WTC11 (cell line): ENCODE results near the gene MCAT. TPM values are rescaled to one million over a fixed set of nuclear protein-coding genes. Genes with fewer than 3 reads are reported as not detected.

ENCODE experiments used
- ATAC-seq: fragments of 200-7000 bp; cut with Tn5 transposase; 2 replicates; pipeline ENCODE4 v1.10.0; 2021; ENCODE audit warnings: mild to moderate bottlenecking, moderate library complexity
- CTCF ChIA-PET: fragments of 300-600 bp; sonication (Branson Sonifier 250); formaldehyde crosslinking; loops from one replicate; lab custom pipeline; 2021; ENCODE audit warnings: antibody characterized with exemption; lab: Charles Lee
- POLR2A ChIA-PET: fragments of 350-600 bp; sonication (Branson Sonifier 250); formaldehyde crosslinking; loops from one replicate; lab custom pipeline; 2021; ENCODE audit warnings: antibody characterized with exemption; lab: Charles Lee
- DNase-seq: peaks from one replicate; pipeline ENCODE4 v3.0.0; 2021; ENCODE audit warnings: low spot score
- H3K27ac Mint-ChIP-seq: 2 replicates; pipeline ENCODE4 v1.8.0; 2021; ENCODE audit warnings: mixed read lengths
- H3K27me3 Mint-ChIP-seq: 2 replicates; pipeline ENCODE4 v1.8.0; 2021; ENCODE audit warnings: low read depth, mild to moderate bottlenecking, moderate library complexity, mixed read lengths
- H3K36me3 Mint-ChIP-seq: 2 replicates; pipeline ENCODE4 v1.8.0; 2021; ENCODE audit warnings: mixed read lengths
- H3K4me1 Mint-ChIP-seq: 2 replicates; pipeline ENCODE4 v1.8.0; 2022; ENCODE audit warnings: mixed read lengths
- H3K4me3 Mint-ChIP-seq: 2 replicates; pipeline ENCODE4 v1.8.0; 2021; ENCODE audit warnings: mild to moderate bottlenecking, moderate library complexity, mixed read lengths
- H3K9me3 Mint-ChIP-seq: 2 replicates; pipeline ENCODE4 v1.8.0; 2021; ENCODE audit warnings: mixed read lengths
- ARID4B ChIP-seq: sonication (generic); formaldehyde crosslinking; IDR thresholded peaks from 2 replicates; pipeline ENCODE4 v1.8.0; 2023; ENCODE audit warnings: missing genetic modification reagents, mild to moderate bottlenecking, borderline replicate concordance
- ATF3 ChIP-seq: sonication (generic); formaldehyde crosslinking; conservative IDR thresholded peaks from 2 replicates; pipeline ENCODE4 v1.8.1; 2022; ENCODE audit warnings: mild to moderate bottlenecking, missing genetic modification reagents
- ELF4 ChIP-seq: sonication (generic); formaldehyde crosslinking; IDR thresholded peaks from 2 replicates; pipeline ENCODE4 v1.8.1; 2022; ENCODE audit warnings: low read depth, mild to moderate bottlenecking, moderate library complexity, missing genetic modification reagents
- FOXK1 ChIP-seq: sonication (generic); formaldehyde crosslinking; IDR thresholded peaks from 2 replicates; pipeline ENCODE4 v1.8.0; 2022; ENCODE audit warnings: mild to moderate bottlenecking, moderate library complexity, missing genetic modification reagents
- GABPB1 ChIP-seq: sonication (generic); formaldehyde crosslinking; IDR thresholded peaks from 2 replicates; pipeline ENCODE4 v1.8.1; 2023; ENCODE audit warnings: mild to moderate bottlenecking, missing genetic modification reagents
- GTF2I ChIP-seq: fragments of 250-450 bp; sonication (Bioruptor Pico); conservative IDR thresholded peaks from 2 replicates; pipeline ENCODE4 v1.4.0; 2021; ENCODE audit warnings: mild to moderate bottlenecking
- NFYB ChIP-seq: sonication (generic); formaldehyde crosslinking; conservative IDR thresholded peaks from 2 replicates; pipeline ENCODE4 v1.8.0; 2022; ENCODE audit warnings: low read depth, missing genetic modification reagents
- NR3C1 ChIP-seq: sonication (generic); formaldehyde crosslinking; conservative IDR thresholded peaks from 2 replicates; pipeline ENCODE4 v1.8.1; 2023; ENCODE audit warnings: low read depth, mild to moderate bottlenecking, missing genetic modification reagents
- PRDM15 ChIP-seq: sonication (generic); formaldehyde crosslinking; IDR thresholded peaks from 2 replicates; pipeline ENCODE4 v1.8.0; 2022; ENCODE audit warnings: missing genetic modification reagents
- PRRX2 ChIP-seq: fragments of 250-450 bp; sonication (Bioruptor Pico); IDR thresholded peaks from 2 replicates; pipeline ENCODE4 v1.8.0; 2021; ENCODE audit warnings: mild to moderate bottlenecking
- RORB ChIP-seq: fragments of 250-450 bp; sonication (Bioruptor Pico); IDR thresholded peaks from 2 replicates; pipeline ENCODE4 v1.9.0; 2021; ENCODE audit warnings: mild to moderate bottlenecking
- TEAD4 ChIP-seq: sonication (generic); formaldehyde crosslinking; IDR thresholded peaks from 2 replicates; pipeline ENCODE4 v1.8.0; 2022; ENCODE audit warnings: mild to moderate bottlenecking, missing genetic modification reagents
- TP53 ChIP-seq: sonication (generic); formaldehyde crosslinking; IDR thresholded peaks from 2 replicates; pipeline ENCODE4 v1.8.1; 2023; ENCODE audit warnings: mild to moderate bottlenecking, missing genetic modification reagents
- ZNF317 ChIP-seq: sonication (generic); formaldehyde crosslinking; IDR thresholded peaks from 2 replicates; pipeline ENCODE4 v1.8.1; 2023; ENCODE audit warnings: low read depth, mild to moderate bottlenecking, moderate library complexity, missing genetic modification reagents, borderline replicate concordance
- ZNF532 ChIP-seq: fragments of 250-450 bp; sonication (Bioruptor Pico); IDR thresholded peaks from 2 replicates; pipeline ENCODE4 v1.9.0; 2021; ENCODE audit warnings: mild to moderate bottlenecking, borderline replicate concordance
- total RNA-seq: library from RNA; stranded (reverse); gene quantifications from 3 replicates; pipeline ENCODE4 v1.2.3, GENCODE V29; 2021
- TF ChIP-seq, protein P1 (sequence below): sonication (generic); formaldehyde crosslinking; IDR thresholded peaks from 2 replicates; pipeline ENCODE4 v1.8.0; 2022; ENCODE audit warnings: mild to moderate bottlenecking, missing genetic modification reagents
- TF ChIP-seq, protein P2 (sequence below): sonication (generic); formaldehyde crosslinking; IDR thresholded peaks from 2 replicates; pipeline ENCODE4 v1.8.0; 2022; ENCODE audit warnings: mild to moderate bottlenecking, missing genetic modification reagents

The MCAT gene
- total RNA-seq, 1 experiment from 2014 or later, result 18.5 TPM

DNA sequence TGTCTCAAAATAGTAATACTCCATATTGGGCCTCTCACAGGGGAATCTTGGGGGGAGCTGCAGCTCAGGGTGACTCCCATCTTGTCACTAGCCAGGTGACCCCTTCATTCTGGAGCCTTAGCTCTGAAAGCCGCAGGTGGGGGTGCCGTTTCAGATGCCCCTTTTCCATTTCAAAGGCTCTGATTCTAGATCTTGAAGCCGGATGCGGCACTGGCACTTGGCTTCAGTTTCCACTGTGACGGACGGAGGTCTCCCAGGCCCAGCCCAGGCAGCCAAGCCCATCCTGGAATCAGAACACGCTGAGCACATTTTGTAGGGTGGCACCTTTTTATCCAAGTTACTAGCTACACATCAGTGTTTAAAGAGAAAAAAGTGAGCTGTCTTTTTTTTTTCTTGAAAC lies 26.3 kb downstream of the MCAT start:
- DNase-seq, result no peak
- H3K4me1 Mint-ChIP-seq, result peaks cover 6% of the 10 kb centered on the region; the same call in 1 of the 2 replicates
- no peak for ATAC-seq
- ChIA-PET CTCF (interaction anchor here (0.9 to 1.5 kb wide), 3 partner anchors 9 to 249 kb away, joined by 3 to 4 read pairs (median 4); no protein-coding TSS in a partner anchor), POLR2A (interaction anchor here (0.7 to 1.2 kb wide), 2 partner anchors 222 to 322 kb away, joined by 3 to 5 read pairs; no protein-coding TSS in a partner anchor)
- no peak for TF ChIP-seq FOXK1 (CRISPR knock-in tag)
- TF ChIP-seq GTF2I, result no peak
- H3K27me3 Mint-ChIP-seq, result peaks cover 29% of the 10 kb centered on the region
- no peak overlapping the region for H3K27ac Mint-ChIP-seq
- H3K36me3 Mint-ChIP-seq, result no peaks in the 10 kb centered on the region
- no peak overlapping the region for H3K4me3 Mint-ChIP-seq
- H3K9me3 Mint-ChIP-seq, result no peaks in the 10 kb centered on the region

DNA sequence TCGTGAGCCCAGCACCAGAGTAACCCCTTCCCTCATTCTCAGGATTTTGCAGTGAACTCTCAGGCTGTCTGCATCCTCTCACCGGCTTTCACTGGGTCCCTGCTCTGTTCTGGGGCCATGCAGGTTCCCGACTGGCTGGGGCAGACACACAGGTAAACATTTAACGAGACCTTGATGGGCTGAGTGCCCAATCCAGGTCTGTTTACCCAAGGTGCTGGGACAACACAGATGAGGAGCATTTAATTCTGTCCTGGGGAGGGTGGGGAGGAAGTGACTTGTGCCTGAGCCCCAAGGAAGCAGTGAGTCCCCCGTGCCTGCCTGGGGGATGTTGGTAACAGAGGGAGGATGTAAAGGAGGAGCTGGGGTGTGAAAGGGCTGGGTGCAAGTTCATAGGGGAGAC lies 28.2 kb downstream of the MCAT start:
- H3K27ac Mint-ChIP-seq, result no peak overlapping the region
- ATAC-seq (no peak), DNase-seq (no peak)
- peaks cover 44% of the 10 kb centered on the region for H3K27me3 Mint-ChIP-seq
- ChIA-PET CTCF (interaction anchor here (0.5 kb wide), 1 partner anchor 19 kb away, joined by 6 read pairs; no protein-coding TSS in a partner anchor), POLR2A (no interaction called here)
- H3K4me3 Mint-ChIP-seq, result no peak overlapping the region
- no peaks in the 10 kb centered on the region for H3K9me3 Mint-ChIP-seq
- H3K4me1 Mint-ChIP-seq, result peaks cover 12% of the 10 kb centered on the region
- TF ChIP-seq ZNF317 (CRISPR knock-in tag) (no peak), TP53 (CRISPR knock-in tag) (no peak), PRRX2 (CRISPR knock-in tag) (no peak), ZNF532 (no peak), ELF4 (CRISPR knock-in tag) (no peak)
- TF ChIP-seq, protein P1, sequence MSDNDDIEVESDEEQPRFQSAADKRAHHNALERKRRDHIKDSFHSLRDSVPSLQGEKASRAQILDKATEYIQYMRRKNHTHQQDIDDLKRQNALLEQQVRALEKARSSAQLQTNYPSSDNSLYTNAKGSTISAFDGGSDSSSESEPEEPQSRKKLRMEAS, result no peak
- H3K36me3 Mint-ChIP-seq, result no peaks in the 10 kb centered on the region

- Mint-ChIP-seq H3K4me1 (peaks cover 14% of the 10 kb centered on the region), H3K9me3 (no peaks in the 10 kb centered on the region), H3K27me3 (peaks cover 55% of the 10 kb centered on the region), H3K27ac (no peak overlapping the region), H3K36me3 (no peaks in the 10 kb centered on the region), H3K4me3 (no peak overlapping the region)
- DNase-seq (no peak), ATAC-seq (no peak)
- POLR2A ChIA-PET, result no interaction called here
- CTCF ChIA-PET, result no interaction called here
- TF ChIP-seq, protein P2, sequence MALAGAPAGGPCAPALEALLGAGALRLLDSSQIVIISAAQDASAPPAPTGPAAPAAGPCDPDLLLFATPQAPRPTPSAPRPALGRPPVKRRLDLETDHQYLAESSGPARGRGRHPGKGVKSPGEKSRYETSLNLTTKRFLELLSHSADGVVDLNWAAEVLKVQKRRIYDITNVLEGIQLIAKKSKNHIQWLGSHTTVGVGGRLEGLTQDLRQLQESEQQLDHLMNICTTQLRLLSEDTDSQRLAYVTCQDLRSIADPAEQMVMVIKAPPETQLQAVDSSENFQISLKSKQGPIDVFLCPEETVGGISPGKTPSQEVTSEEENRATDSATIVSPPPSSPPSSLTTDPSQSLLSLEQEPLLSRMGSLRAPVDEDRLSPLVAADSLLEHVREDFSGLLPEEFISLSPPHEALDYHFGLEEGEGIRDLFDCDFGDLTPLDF (CRISPR knock-in tag), result no peak
- TF ChIP-seq ATF3 (CRISPR knock-in tag) (no peak), PRDM15 (CRISPR knock-in tag) (no peak), GABPB1 (CRISPR knock-in tag) (no peak), NR3C1 (CRISPR knock-in tag) (no peak), TEAD4 (CRISPR knock-in tag) (no peak), RORB (CRISPR knock-in tag) (no peak), TP53 (CRISPR knock-in tag) (no peak), ARID4B (no peak), NFYB (CRISPR knock-in tag) (no peak)
Observed at GRCh38 chr22:43113526-43114251, 29.5 kb downstream of the MCAT start.
